ENCODE data around the gene ZNF385A.
A peak's percentile ranks its signal among the peaks of the same experiment; 100 is the strongest.

Gene ZNF385A

DNA sequence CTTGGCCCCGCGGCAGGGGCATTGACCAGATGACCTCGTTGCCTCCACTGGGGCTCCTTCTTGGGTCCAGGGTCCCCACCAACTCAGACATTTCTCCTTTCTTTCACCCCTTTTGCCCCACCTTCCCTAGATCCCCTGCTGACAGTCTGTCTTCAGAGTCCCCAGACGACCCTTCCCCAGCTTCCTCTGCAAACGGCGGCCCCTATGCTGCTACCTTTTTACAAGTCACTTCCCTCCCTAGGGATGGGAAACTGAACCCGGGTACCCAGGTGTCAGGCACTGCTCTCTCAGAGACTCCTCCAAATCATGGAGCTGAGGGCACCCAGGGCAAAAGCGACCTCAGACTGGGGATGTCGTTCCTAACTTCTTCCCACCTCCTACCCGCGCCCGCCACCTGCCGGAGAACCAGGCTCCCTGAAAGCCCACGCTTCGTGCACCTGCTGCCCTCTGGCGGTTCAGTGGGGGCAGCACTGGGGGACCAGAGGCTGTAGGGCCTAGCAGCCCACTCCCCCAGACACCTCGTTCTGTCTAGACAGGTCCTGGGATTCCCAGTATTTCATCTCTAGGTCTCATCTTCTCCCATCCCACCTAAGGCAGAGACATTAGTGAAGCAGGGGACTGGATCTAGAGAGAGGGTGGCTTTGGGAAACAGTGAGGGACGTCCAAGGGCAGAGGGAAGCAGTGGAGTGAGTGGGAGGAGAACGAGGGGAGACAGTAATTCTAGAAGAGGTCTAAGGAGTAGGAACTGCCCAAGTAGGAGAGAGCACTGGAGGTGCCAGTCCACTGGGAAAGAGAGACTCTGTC lies 4.9 kb downstream of the ZNF385A start:
- no peaks in the 10 kb centered on the region for H3F3A ChIP-seq (ENCODE audit: insufficient read depth, low read length)
- H3K4me2 ChIP-seq (ENCODE audit: low read length), result peak overlapping the region; percentile 92
- H3K9me3 ChIP-seq (ENCODE audit: low read length), result no peaks in the 10 kb centered on the region
- H2AFZ ChIP-seq (ENCODE audit: low read length), result 0 out of 2 replicates have a peak overlapping the region, but pooled peaks have one; percentile 65
- H3K9ac ChIP-seq (ENCODE audit: low read length), result peak overlapping the region; percentile 51; the same call in 1 of the 2 replicates
- H4K20me1 ChIP-seq (ENCODE audit: insufficient read depth, low read length), result no peaks in the 10 kb centered on the region
- peak overlapping the region; percentile 57 for H3K4me3 ChIP-seq (ENCODE audit: low read depth, low read length, poor library complexity, severe bottlenecking)
- peaks cover 5% of the 10 kb centered on the region for H3K4me1 ChIP-seq (ENCODE audit: insufficient read depth, low read length, severe bottlenecking)
- peaks cover 6% of the 10 kb centered on the region; the same call in 1 of the 2 replicates for H3K27me3 ChIP-seq (ENCODE audit: insufficient read depth, low read length)
- no peaks in the 10 kb centered on the region for H3K79me2 ChIP-seq (ENCODE audit: insufficient read depth, low read length)
- TF ChIP-seq CTCF (IDR thresholded peaks at IDR 0.05; ENCODE audit: low read length) (peak; percentile 100), EZH2 (IDR thresholded peaks at IDR 0.05; ENCODE audit: borderline replicate concordance, low read length) (no peak)
- no peaks in the 10 kb centered on the region for H3K36me3 ChIP-seq (ENCODE audit: insufficient read depth, low read length)
- H3K9me2 ChIP-seq (ENCODE audit: low read depth, low read length), result no peaks in the 10 kb centered on the region
- H3K27ac ChIP-seq (ENCODE audit: low read depth, low read length, poor library complexity, severe bottlenecking), result no peak overlapping the region

GRCh38 chr12:54378796-54379397 lies 5.6 kb downstream of the ZNF385A start:
- Histone ChIP-seq H3K4me2 (ENCODE audit: low read length) (peak overlapping the region; percentile 92), H3K79me2 (ENCODE audit: insufficient read depth, low read length) (no peaks in the 10 kb centered on the region), H4K20me1 (ENCODE audit: insufficient read depth, low read length) (no peaks in the 10 kb centered on the region), H3K4me3 (ENCODE audit: low read depth, low read length, poor library complexity, severe bottlenecking) (peak overlapping the region; percentile 57), H3F3A (ENCODE audit: insufficient read depth, low read length) (no peaks in the 10 kb centered on the region), H3K9me2 (ENCODE audit: low read depth, low read length) (no peaks in the 10 kb centered on the region), H2AFZ (ENCODE audit: low read length) (no peak overlapping the region), H3K27ac (ENCODE audit: low read depth, low read length, poor library complexity, severe bottlenecking) (no peak overlapping the region), H3K9ac (ENCODE audit: low read length) (peak overlapping the region; percentile 51; the same call in 1 of the 2 replicates), H3K4me1 (ENCODE audit: insufficient read depth, low read length, severe bottlenecking) (peaks cover 5% of the 10 kb centered on the region), H3K9me3 (ENCODE audit: low read length) (no peaks in the 10 kb centered on the region), H3K36me3 (ENCODE audit: insufficient read depth, low read length) (no peaks in the 10 kb centered on the region), H3K27me3 (ENCODE audit: insufficient read depth, low read length) (peaks cover 6% of the 10 kb centered on the region; the same call in 1 of the 2 replicates)
- no peak for TF ChIP-seq CTCF (IDR thresholded peaks at IDR 0.05; ENCODE audit: low read length)
- no peak for TF ChIP-seq EZH2 (IDR thresholded peaks at IDR 0.05; ENCODE audit: borderline replicate concordance, low read length)

DNA sequence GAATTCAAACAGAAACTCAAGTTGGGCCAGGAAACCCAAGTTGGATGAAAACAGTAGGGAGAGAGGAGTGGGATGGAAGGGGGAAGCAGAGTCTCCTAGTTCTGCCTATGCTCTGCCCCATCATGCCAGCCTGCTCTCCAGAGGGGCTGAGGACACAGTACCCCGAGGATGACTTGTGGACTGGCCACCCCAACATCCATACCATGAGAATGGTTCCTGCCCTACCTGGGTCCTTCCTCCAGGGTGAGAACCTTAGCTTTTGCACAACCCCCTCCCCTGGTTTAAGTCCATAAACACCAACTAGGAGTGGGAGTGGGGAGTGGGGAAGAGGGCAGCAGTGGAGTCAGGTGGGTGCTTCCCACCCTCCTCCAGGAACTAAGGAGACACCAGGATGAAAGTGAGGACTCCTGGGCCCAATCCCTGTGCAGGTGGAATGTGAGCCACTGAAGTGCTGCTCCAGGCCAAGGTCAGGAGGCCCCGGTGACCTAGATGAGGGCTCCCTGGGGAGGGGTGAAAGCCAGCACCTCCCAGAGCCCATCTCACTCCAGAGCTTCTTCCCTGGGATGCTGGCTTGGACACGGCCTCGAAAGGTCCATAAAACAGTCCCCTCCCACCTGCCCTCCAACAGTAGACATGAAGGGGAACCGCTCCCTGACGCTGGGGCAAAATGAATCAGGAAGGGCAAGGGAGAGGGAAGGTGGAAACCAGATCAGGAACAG lies 6.6 kb downstream of the ZNF385A start:
- H3K9me2 ChIP-seq (ENCODE audit: low read depth, low read length), result no peaks in the 10 kb centered on the region
- no peaks in the 10 kb centered on the region for H3K79me2 ChIP-seq (ENCODE audit: insufficient read depth, low read length)
- H3K4me1 ChIP-seq (ENCODE audit: insufficient read depth, low read length, severe bottlenecking), result peaks cover 5% of the 10 kb centered on the region
- no peaks in the 10 kb centered on the region for H3F3A ChIP-seq (ENCODE audit: insufficient read depth, low read length)
- H3K27me3 ChIP-seq (ENCODE audit: insufficient read depth, low read length), result peaks cover 6% of the 10 kb centered on the region; the same call in 1 of the 2 replicates
- H3K27ac ChIP-seq (ENCODE audit: low read depth, low read length, poor library complexity, severe bottlenecking), result no peak overlapping the region
- no peak overlapping the region for H3K9ac ChIP-seq (ENCODE audit: low read length)
- no peak overlapping the region for H2AFZ ChIP-seq (ENCODE audit: low read length)
- no peaks in the 10 kb centered on the region for H3K36me3 ChIP-seq (ENCODE audit: insufficient read depth, low read length)
- no peak overlapping the region for H3K4me2 ChIP-seq (ENCODE audit: low read length)
- H4K20me1 ChIP-seq (ENCODE audit: insufficient read depth, low read length), result no peaks in the 10 kb centered on the region
- no peak overlapping the region for H3K4me3 ChIP-seq (ENCODE audit: low read depth, low read length, poor library complexity, severe bottlenecking)
- TF ChIP-seq EZH2 (IDR thresholded peaks at IDR 0.05; ENCODE audit: borderline replicate concordance, low read length) (no peak), CTCF (IDR thresholded peaks at IDR 0.05; ENCODE audit: low read length) (no peak)
- H3K9me3 ChIP-seq (ENCODE audit: low read length), result no peaks in the 10 kb centered on the region
